Endometrium (tissue), 2 donors: ENCODE data around the gene CNTN4.
"Not testable (repeated sequence)": the region's sequence is repeated elsewhere in the genome, so short reads cannot be mapped to it uniquely, and the experiment has no call there.

Experiments used
- FAIRE-seq: peaks from 2 replicates; lab custom pipeline; 2012; peaks lifted over from hg19 to GRCh38; lab: Jason Lieb, UNC
- donor health status: control.
- donor health status: control.

Gene CNTN4

DNA sequence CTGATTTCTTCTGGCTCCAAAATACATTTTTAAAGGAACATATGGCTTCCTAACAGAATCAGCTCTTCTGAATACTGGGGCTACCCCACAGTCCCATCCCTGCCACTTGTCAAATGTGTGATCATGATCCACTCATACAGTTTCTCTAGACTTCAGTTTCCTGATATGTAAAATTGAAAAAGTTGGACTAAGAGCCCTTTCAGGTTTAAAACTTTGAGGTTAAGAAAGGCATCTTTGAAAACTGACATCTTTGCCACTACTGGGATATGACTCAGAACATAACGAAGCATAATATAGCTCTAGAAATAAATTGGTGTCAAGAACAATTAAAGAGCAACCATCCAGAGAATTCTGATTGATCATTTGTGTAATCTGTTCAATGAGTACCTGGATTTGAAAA, 763.3 kb downstream of the CNTN4 start:
- no peak for FAIRE-seq

- FAIRE-seq = no peak
Observed at GRCh38 chr3:2862366-2862765, 763.7 kb downstream of the CNTN4 start.

GRCh38 chr3:2863127-2863526, 764.5 kb downstream of the CNTN4 start:
- no peak for FAIRE-seq

GRCh38 chr3:2869905-2870304, 771.2 kb downstream of the CNTN4 start:
- FAIRE-seq = no peak

GRCh38 chr3:2870724-2871333, 772.2 kb downstream of the CNTN4 start:
- no peak for FAIRE-seq

GRCh38 chr3:2872884-2873283, 774.2 kb downstream of the CNTN4 start:
- FAIRE-seq = no peak

GRCh38 chr3:2873986-2874385, 775.3 kb downstream of the CNTN4 start:
- FAIRE-seq = no peak

DNA sequence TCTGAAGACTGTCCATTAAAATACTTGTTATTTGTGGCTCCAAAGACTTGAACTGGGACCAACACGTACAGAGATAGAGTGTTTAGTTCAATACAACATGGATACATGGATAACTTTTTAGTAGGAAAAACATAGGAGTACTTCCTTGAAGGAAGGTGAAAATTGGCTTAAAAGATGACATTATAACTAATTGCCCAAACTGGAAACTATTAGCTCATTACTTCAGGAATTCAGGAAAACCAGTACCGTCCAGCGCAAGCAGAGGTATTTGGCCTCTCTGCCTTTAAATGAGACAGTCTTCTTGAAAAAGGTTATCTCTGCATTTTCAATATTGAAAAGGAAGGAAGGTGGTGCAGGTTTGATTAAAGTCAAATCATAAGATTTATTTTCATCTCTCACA, 777.0 kb downstream of the CNTN4 start:
- no peak for FAIRE-seq

- no peak for FAIRE-seq
Observed at GRCh38 chr3:2876362-2876761, 777.7 kb downstream of the CNTN4 start.

DNA sequence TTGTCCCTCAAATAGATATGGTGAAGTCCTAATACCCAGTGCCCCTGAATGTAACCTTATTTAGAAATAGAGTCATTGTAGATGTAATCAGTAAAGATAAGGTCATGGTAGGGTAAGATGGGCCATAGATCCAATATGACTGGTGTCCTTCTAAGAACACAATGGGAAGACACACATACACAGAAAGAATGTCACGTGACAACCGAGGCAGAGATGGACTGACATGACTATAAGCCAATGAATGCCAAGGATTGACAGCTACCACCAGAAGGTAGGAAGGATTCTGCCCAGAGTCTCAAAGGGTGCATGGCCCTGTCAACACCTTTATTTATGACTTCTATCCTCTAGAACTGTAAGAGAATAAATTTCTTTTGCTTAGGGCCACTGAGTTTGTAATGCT, 780.4 kb downstream of the CNTN4 start:
- no peak for FAIRE-seq

- FAIRE-seq = no peak
Observed at GRCh38 chr3:2879587-2879986, 780.9 kb downstream of the CNTN4 start.

DNA sequence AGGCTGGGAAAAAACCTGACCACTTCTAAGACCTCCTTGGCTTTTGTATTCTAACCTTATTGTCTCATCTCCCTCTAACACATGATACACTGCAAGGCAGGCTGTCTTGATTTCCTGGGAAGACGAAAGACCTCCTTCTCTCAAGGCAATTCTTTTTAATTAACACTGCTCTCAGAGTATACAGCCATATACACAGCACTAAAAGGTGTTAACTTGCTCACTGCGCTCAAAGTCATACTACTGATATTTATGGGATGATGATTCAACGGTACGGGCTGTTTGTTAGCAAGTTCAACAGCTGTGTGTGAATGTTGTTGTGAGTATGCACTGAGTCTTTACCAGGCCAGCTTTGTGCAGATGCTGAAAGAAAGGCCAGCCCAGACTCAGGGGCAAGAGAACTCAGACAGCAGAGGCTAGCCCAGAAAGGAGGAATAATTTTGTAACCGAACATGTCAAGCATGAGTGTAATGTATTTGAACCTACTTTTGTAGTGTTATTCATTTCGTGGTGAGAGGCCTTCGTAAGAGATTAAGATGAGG, 781.6 kb downstream of the CNTN4 start:
- FAIRE-seq = no peak

- FAIRE-seq = no peak
Observed at GRCh38 chr3:2883283-2883682, 784.6 kb downstream of the CNTN4 start.

GRCh38 chr3:2888592-2888991, 789.9 kb downstream of the CNTN4 start:
- no peak for FAIRE-seq

- FAIRE-seq = no peak
Observed at GRCh38 chr3:2889736-2890135, 791.1 kb downstream of the CNTN4 start.

DNA sequence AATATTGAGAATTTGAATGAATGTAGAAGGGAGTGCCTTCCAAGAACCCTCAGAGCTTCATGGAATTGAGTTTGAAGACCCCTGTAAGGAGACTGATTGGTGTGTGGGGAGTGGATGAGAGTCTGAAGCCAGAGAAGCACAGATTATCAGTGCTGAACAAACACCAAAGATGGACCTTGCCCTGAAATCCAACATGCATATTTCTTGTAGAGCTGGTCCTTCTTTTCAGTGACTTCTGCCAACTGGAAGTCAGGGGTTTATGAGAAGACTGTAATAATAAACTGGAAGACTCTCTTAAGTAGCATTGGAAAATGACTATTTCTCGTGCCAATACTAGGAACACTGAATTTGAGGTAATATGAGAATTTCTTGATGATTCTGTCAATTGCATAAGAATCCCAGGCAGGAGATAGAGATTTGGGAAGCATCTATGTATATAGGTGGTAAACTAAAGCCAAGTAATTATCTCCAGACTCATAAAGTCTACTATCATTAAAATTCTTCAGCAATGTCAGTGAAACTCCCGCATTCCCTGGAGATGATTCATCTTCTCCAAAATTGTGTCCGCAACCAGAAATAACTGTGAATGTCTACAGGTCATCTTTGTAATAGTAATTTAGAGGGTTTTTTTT, 797.8 kb downstream of the CNTN4 start:
- no peak for FAIRE-seq

- no peak for FAIRE-seq
Observed at GRCh38 chr3:2897821-2898220, 799.2 kb downstream of the CNTN4 start.

DNA sequence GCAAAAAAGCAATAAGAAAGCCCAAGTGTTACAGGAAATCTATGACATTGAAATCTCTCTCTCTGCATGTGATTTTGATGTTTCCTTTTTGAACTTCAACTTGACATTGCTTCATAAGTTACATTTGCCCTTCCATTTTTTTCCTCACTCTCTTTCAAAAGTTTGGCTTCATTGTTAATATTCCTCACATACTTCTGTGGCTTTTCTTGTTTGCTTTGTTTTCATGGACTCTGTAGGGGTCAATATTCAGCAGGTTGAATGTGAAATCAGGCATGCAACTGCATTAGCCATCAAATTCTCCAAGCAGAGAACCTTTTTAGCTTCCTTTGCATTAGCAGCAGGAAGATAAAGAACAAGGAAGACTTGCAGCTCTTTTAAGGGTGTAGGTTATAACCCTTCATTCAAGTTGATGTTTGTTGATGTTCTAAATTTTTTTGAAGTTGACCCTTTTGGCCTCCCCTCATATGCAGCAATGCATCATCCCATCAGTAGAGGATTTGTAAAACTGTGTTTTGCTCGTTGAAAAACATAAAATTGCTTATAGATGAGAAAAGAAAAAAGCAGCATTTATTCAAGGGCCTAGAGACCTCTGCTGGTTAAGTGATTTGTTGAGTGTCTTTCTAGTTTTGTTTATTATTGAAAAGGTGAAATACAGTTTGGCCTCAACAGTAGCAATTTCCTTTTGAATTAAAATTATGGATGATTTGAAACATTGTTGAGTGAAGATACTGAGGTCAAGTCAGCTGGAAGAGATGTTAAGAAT, 800.1 kb downstream of the CNTN4 start:
- no peak for FAIRE-seq

DNA sequence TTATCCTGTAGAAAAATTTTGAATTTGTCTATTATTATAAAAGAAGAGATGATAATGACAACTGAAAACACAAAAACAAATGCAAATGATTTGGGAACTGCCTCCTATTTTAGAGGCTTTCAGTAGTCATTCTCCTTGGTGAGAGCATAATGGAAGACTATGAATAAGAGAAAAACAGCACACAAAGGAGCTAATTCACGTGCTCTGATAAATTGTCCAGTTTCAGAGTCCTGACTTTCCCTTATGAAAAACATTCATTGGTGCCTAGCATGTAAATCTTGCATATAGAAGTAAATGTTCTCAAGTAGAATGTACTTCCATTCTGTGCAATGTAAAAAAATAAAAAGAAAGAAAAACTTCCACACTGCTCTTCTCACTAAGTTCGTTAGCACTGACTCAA, 805.4 kb downstream of the CNTN4 start:
- FAIRE-seq = no peak

DNA sequence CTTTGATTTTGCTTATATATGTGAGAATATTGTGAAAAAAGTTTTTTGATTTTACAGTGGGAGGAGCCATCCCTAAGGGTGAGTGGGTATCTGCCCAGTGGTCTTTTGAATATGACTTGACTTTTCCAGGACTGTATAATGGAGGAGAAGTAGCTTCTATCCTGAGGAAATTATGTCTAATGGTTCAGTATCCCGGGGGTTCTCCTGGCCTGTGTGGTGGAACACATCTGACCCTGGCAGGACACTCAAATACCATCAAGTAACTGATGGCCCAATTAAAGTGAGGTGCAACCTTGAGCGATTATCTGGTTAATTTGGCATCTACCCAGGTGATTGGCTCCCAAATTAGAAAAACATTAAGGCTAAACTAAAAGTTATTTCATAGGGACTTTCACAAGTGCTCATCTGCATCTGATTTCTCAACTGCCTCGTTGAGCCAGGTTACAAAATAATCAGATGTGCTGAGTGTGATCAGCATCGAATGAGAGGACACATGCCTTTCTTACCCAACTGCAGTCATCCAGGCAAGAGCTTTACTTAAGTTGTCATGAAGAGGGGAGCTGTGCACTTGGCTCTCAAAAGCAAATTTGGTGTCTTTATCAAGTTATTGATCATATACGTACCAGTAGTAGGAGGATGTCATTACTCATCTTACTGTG, 810.2 kb downstream of the CNTN4 start:
- no peak for FAIRE-seq

- FAIRE-seq = no peak
Observed at GRCh38 chr3:2910997-2911396, 812.3 kb downstream of the CNTN4 start.

DNA sequence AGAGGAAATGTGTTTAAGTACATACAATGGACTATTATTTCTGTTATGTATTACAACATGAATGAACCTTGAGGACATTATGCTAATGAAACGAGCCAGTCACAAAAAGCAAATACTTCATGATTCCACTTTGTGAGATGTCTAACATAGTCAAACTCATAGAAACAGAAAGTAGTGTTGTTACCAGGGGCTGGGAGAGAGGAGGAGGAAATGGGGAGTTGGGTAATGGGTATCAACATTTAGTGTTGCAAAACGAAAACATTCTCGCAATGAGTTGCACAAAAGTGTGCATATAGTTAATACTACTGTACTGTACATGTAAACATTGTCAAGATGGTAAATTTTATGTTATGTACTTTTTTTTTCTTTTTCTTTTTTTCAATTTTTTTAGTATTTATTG, 817.2 kb downstream of the CNTN4 start:
- FAIRE-seq = no peak

DNA sequence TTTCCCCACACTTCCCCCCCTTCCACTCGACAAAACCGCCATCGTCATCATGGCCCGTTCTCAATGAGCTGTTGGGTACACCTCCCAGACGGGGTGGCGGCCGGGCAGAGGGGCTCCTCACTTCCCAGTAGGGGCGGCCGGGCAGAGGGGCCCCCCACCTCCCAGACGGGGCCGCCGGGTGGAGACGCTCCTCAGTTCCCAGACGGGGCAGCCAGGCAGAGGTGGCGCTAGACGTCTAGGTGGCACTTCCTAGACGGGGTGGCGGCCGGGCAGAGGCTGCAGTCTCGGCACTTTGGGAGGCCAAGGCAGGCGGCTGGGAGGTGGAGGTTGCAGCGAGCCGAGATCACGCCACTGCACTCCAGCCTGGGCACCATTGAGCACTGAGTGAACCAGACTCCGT, 818.0 kb downstream of the CNTN4 start:
- FAIRE-seq = not testable (repeated sequence)
